CD4-positive, alpha-beta T cell (primary cell): ENCODE measurements around the gene NKD1. TPM values are rescaled to one million over a fixed set of nuclear protein-coding genes. Genes with fewer than 3 reads are reported as not detected.

ENCODE experiments used
- ATAC-seq: fragments of 200-7000 bp; cut with Tn5 transposase; one replicate; pipeline ENCODE4 v1.10.0; 2022; ENCODE audit warnings: mild to moderate bottlenecking; ENCODE audit not compliant: poor library complexity
- CTCF ChIA-PET: fragments of 350-600 bp; sonication (Branson Sonifier 250); formaldehyde crosslinking; loops from one replicate; lab custom pipeline; 2021; ENCODE audit warnings: antibody characterized with exemption, inconsistent platforms; lab: Charles Lee
- POLR2A ChIA-PET: fragments of 350-600 bp; sonication (Branson Sonifier 250); formaldehyde crosslinking; loops from one replicate; lab custom pipeline; 2021; ENCODE audit warnings: antibody characterized with exemption, inconsistent platforms; lab: Charles Lee
- DNase-seq, 14 experiments: peaks; one replicate each; pipeline ENCODE4 v3.0.0-alpha.2; 2013 to 2020; ENCODE audit warnings: mixed read lengths in 2 of 14
- H3K27ac ChIP-seq, 2 donors: one replicate each; pipeline versions ENCODE4 v1.5.1 to v1.7.0; 2013; ENCODE audit warnings: low read length in 2 of 2, low read depth in 1 of 2, mild to moderate bottlenecking in 1 of 2
- H3K27me3 ChIP-seq, 2 experiments: 1 replicate in 1 of 2; 2 replicates in 1 of 2; pipeline versions ENCODE4 v1.6.1 to v1.7.0; 2013; ENCODE audit warnings: low read length in 2 of 2, control low read depth in 1 of 2, mild to moderate bottlenecking in 1 of 2, moderate library complexity in 1 of 2; ENCODE audit not compliant: insufficient read depth in 2 of 2, control insufficient read depth in 1 of 2
- H3K36me3 ChIP-seq: one replicate; pipeline ENCODE4 v1.6.1; 2013; ENCODE audit warnings: low read length, control low read depth; ENCODE audit not compliant: insufficient read depth
- H3K4me1 ChIP-seq: one replicate; pipeline ENCODE4 v1.6.1; 2013; ENCODE audit warnings: low read length, control low read depth; ENCODE audit not compliant: insufficient read depth
- H3K4me3 ChIP-seq: one replicate; pipeline ENCODE4 v1.5.1; 2013; ENCODE audit warnings: mild to moderate bottlenecking, low read length, moderate library complexity
- H3K9me3 ChIP-seq, 2 experiments: 1 replicate in 1 of 2; 2 replicates in 1 of 2; pipeline versions ENCODE4 v1.6.1 to v1.7.0; 2013; ENCODE audit warnings: low read length in 2 of 2, mild to moderate bottlenecking in 2 of 2, control low read depth in 1 of 2, moderate library complexity in 1 of 2; ENCODE audit not compliant: control insufficient read depth in 1 of 2, insufficient read depth in 1 of 2
- H3K27ac Mint-ChIP-seq: one replicate; pipeline ENCODE4 v1.8.0; 2020; ENCODE audit warnings: mixed read lengths
- H3K27me3 Mint-ChIP-seq: one replicate; pipeline ENCODE4 v1.8.0; 2021; ENCODE audit warnings: mixed read lengths
- H3K36me3 Mint-ChIP-seq: one replicate; pipeline ENCODE4 v1.8.0; 2021; ENCODE audit warnings: low read depth, mixed read lengths
- H3K4me1 Mint-ChIP-seq: one replicate; pipeline ENCODE4 v1.8.0; 2021; ENCODE audit warnings: low read depth, mixed read lengths
- H3K4me3 Mint-ChIP-seq: one replicate; pipeline ENCODE4 v1.8.0; 2020; ENCODE audit warnings: mild to moderate bottlenecking, mixed read lengths
- H3K9me3 Mint-ChIP-seq: one replicate; pipeline ENCODE4 v1.8.0; 2020; ENCODE audit warnings: mixed read lengths
- intact Hi-C, 2 experiments: fragments of 100-400 bp; cut with DNase I in 1 of 2; cut with micrococcal nuclease in 1 of 2; formaldehyde crosslinking; loops; one replicate each; pipeline versions ENCODE4 v1.15.1 to v1.9.0; 2023 to 2025; cut with DNase I, micrococcal nuclease
- total RNA-seq, 174 experiments: library from RNA in 2 of 174; stranded (reverse) in 2 of 174; gene quantifications; one replicate each; pipeline ENCODE4 v1.2.3 and lab custom pipeline; 2021 to 2026
- TF ChIP-seq, protein P1 (sequence below): fragments of 200-600 bp; IDR thresholded peaks from one replicate; pipeline ENCODE4 v1.8.0; 2022; ENCODE audit warnings: antibody characterized with exemption, mild to moderate bottlenecking

The NKD1 gene
- total RNA-seq, 2 experiments from 2014 or later, result 6.1 to 9.8 TPM

DNA sequence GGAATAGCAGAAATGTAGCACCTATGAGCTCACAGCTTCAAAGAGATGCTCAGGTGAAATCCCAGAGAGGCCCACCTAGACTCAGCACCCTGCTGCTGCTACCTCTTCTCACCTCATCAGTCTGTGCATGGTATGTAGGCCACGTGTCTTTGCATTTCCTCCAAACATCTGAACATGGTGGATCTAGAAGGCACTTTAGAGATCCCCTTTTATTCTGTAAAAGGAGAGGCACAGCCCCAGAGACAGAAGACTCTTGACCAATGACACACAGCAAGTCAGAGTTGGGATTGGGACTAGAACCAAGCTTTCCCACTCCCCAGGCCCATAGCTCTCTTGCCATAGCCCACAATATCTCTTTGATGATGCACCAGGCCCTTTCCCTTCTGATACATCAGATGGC, 19.4 kb upstream of the NKD1 start:
- TF ChIP-seq, protein P1, sequence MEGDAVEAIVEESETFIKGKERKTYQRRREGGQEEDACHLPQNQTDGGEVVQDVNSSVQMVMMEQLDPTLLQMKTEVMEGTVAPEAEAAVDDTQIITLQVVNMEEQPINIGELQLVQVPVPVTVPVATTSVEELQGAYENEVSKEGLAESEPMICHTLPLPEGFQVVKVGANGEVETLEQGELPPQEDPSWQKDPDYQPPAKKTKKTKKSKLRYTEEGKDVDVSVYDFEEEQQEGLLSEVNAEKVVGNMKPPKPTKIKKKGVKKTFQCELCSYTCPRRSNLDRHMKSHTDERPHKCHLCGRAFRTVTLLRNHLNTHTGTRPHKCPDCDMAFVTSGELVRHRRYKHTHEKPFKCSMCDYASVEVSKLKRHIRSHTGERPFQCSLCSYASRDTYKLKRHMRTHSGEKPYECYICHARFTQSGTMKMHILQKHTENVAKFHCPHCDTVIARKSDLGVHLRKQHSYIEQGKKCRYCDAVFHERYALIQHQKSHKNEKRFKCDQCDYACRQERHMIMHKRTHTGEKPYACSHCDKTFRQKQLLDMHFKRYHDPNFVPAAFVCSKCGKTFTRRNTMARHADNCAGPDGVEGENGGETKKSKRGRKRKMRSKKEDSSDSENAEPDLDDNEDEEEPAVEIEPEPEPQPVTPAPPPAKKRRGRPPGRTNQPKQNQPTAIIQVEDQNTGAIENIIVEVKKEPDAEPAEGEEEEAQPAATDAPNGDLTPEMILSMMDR, result no peak
- Mint-ChIP-seq H3K27ac (no peak overlapping the region), H3K27me3 (peaks cover 5% of the 10 kb centered on the region), H3K9me3 (peaks cover 9% of the 10 kb centered on the region), H3K36me3 (no peaks in the 10 kb centered on the region), H3K4me3 (no peak overlapping the region), H3K4me1 (no peaks in the 10 kb centered on the region)
- ATAC-seq, result no peak
- Histone ChIP-seq H3K4me3 (no peak overlapping the region), H3K27ac (no peak overlapping the region), H3K4me1 (no peaks in the 10 kb centered on the region), H3K9me3 (peaks cover 3 to 8% of the 10 kb centered on the region in 2 experiments), H3K36me3 (no peaks in the 10 kb centered on the region), H3K27me3 (peaks cover 0 to 3% of the 10 kb centered on the region in 2 experiments)
- ChIA-PET CTCF (interaction anchor here (0.7 kb wide), 1 partner anchor 137 kb away, joined by 3 read pairs; no protein-coding TSS in a partner anchor), POLR2A (no interaction called here)
- DNase-seq, result no peak
- intact Hi-C loops, result no loop called here

- POLR2A ChIA-PET, result no interaction called here
- Mint-ChIP-seq H3K36me3 (no peaks in the 10 kb centered on the region), H3K9me3 (peaks cover 9% of the 10 kb centered on the region), H3K27ac (no peak overlapping the region), H3K4me3 (no peak overlapping the region), H3K27me3 (peaks cover 5% of the 10 kb centered on the region), H3K4me1 (no peaks in the 10 kb centered on the region)
- Histone ChIP-seq H3K4me3 (no peak overlapping the region), H3K27me3 (peaks cover 0 to 3% of the 10 kb centered on the region in 2 experiments), H3K27ac (no peak overlapping the region), H3K4me1 (no peaks in the 10 kb centered on the region), H3K36me3 (no peaks in the 10 kb centered on the region), H3K9me3 (peaks cover 3 to 8% of the 10 kb centered on the region in 2 experiments)
- CTCF ChIA-PET, result no interaction called here
- intact Hi-C loops, result no loop called here
- no peak for ATAC-seq
- DNase-seq, result no peak
- TF ChIP-seq, protein P1, result no peak
Observed at GRCh38 chr16:50529334-50529733, 18.9 kb upstream of the NKD1 start.

GRCh38 chr16:50530277-50531236, 17.6 kb upstream of the NKD1 start:
- peaks cover 0 to 3% of the 10 kb centered on the region in 2 experiments for H3K27me3 ChIP-seq
- ATAC-seq (no peak), DNase-seq (no peak)
- H3K27ac ChIP-seq, result no peak overlapping the region
- TF ChIP-seq, protein P1, result no peak
- ChIA-PET POLR2A (no interaction called here), CTCF (no interaction called here)
- peaks cover 9% of the 10 kb centered on the region for H3K9me3 Mint-ChIP-seq
- H3K36me3 ChIP-seq, result no peaks in the 10 kb centered on the region
- no peaks in the 10 kb centered on the region for H3K4me1 Mint-ChIP-seq
- H3K36me3 Mint-ChIP-seq, result no peaks in the 10 kb centered on the region
- H3K4me3 ChIP-seq, result no peak overlapping the region
- H3K27ac Mint-ChIP-seq, result no peak overlapping the region
- H3K9me3 ChIP-seq, result peaks cover 5 to 8% of the 10 kb centered on the region in 2 experiments
- intact Hi-C loops, result no loop called here
- no peaks in the 10 kb centered on the region for H3K4me1 ChIP-seq
- H3K4me3 Mint-ChIP-seq, result no peak overlapping the region
- H3K27me3 Mint-ChIP-seq, result peaks cover under 1% of the 10 kb centered on the region
